HG02678 (cell line): Measurements from ENCODE around the gene RTKN2.

ENCODE experiments used
- ATAC-seq: cut with Tn5 transposase; IDR thresholded peaks from one replicate; pipeline ENCODE4 v1.9.1; 2021; ENCODE audit warnings: mild to moderate bottlenecking, moderate library complexity; ENCODE audit not compliant: unreplicated experiment

The RTKN2 gene

GRCh38 chr10:62230344-62231121 lies 38.1 kb downstream of the RTKN2 start:
- no peak for ATAC-seq

GRCh38 chr10:62225362-62225761 lies 43.3 kb downstream of the RTKN2 start:
- ATAC-seq = no peak

- no peak for ATAC-seq
Observed at GRCh38 chr10:62224606-62225005, 44.0 kb downstream of the RTKN2 start.

- ATAC-seq = no peak
Observed at GRCh38 chr10:62217683-62218082, 51.0 kb downstream of the RTKN2 start.

GRCh38 chr10:62214364-62214874 lies 54.2 kb downstream of the RTKN2 start:
- no peak for ATAC-seq

- ATAC-seq = no peak
Observed at GRCh38 chr10:62205750-62206399, 62.8 kb downstream of the RTKN2 start.

GRCh38 chr10:62199584-62199983 lies 69.1 kb downstream of the RTKN2 start:
- peak; percentile 84 for ATAC-seq

GRCh38 chr10:62196528-62196927 lies 72.1 kb downstream of the RTKN2 start:
- ATAC-seq = no peak

GRCh38 chr10:62195675-62195926 lies 73.0 kb downstream of the RTKN2 start:
- ATAC-seq = no peak

- no peak for ATAC-seq
Observed at GRCh38 chr10:62194924-62195674, 73.5 kb downstream of the RTKN2 start.

GRCh38 chr10:62193479-62193878 lies 75.2 kb downstream of the RTKN2 start:
- ATAC-seq = no peak

- no peak for ATAC-seq
Observed at GRCh38 chr10:62189131-62189530, 79.5 kb downstream of the RTKN2 start.

GRCh38 chr10:62188021-62188616 lies 80.5 kb downstream of the RTKN2 start:
- no peak for ATAC-seq

GRCh38 chr10:62186999-62187675 lies 81.5 kb downstream of the RTKN2 start:
- no peak for ATAC-seq

GRCh38 chr10:62185919-62186692 lies 82.5 kb downstream of the RTKN2 start:
- peak; percentile 33 for ATAC-seq

GRCh38 chr10:62183857-62184795 lies 84.5 kb downstream of the RTKN2 start:
- no peak for ATAC-seq

- ATAC-seq = peak; percentile 80
Observed at GRCh38 chr10:62183442-62183841, 85.2 kb downstream of the RTKN2 start.

GRCh38 chr10:62182595-62182994 lies 86.0 kb downstream of the RTKN2 start:
- no peak for ATAC-seq

GRCh38 chr10:62182171-62182570 lies 86.5 kb downstream of the RTKN2 start:
- ATAC-seq = no peak
